HCT116 (cell line): ENCODE data around the gene ANO3. TPM values are rescaled to one million over a fixed set of nuclear protein-coding genes. Genes with fewer than 3 reads are reported as not detected.

Experiments used
- ATAC-seq: fragments of 200-7000 bp; cut with Tn5 transposase; 2 replicates; pipeline ENCODE4 v1.9.1; 2020; ENCODE audit warnings: mild to moderate bottlenecking, moderate library complexity
- BruUV-seq: library from RNA; stranded (reverse); fragments of 400-500 nt; replicated peaks from 2 replicates; lab custom pipeline; 2021; lab: Mats Ljungman, UMichigan
- CTCF ChIA-PET: fragments of 300-600 bp; sonication (Branson Sonifier 250); formaldehyde crosslinking; loops from one replicate; lab custom pipeline; 2021; ENCODE audit warnings: antibody characterized with exemption; lab: Charles Lee
- POLR2A ChIA-PET: fragments of 300-600, 350-600 bp; sonication (Branson Sonifier 250); formaldehyde crosslinking; loops from one replicate; lab custom pipeline; 2021; ENCODE audit warnings: antibody characterized with exemption; lab: Charles Lee
- RAD21 ChIA-PET, 2 experiments: fragments of 300-600 bp; sonication (Branson Sonifier 250); formaldehyde crosslinking; loops; one replicate each; lab custom pipeline; 2023; ENCODE audit warnings: low total read pairs in 2 of 2; ENCODE audit not compliant: uncharacterized antibody in 2 of 2, unreplicated experiment in 2 of 2, low non-redundant PET in 1 of 2; lab: Charles Lee
- DNase-seq: peaks from one replicate; pipeline ENCODE4 v3.0.0-alpha.2; 2010; ENCODE audit warnings: low read depth, low spot score
- H2AFZ ChIP-seq: fragments of 200-600 bp; shearing (Covaris generic), sonication (generic); 2 replicates; pipeline ENCODE4 v1.6.1; 2017; ENCODE audit warnings: low read depth, mixed run types, mixed read lengths, antibody characterized with exemption, low read length; ENCODE audit not compliant: poor library complexity, severe bottlenecking
- H3K27ac ChIP-seq: 2 replicates; pipeline ENCODE4 v1.5.1; 2012; ENCODE audit warnings: low read depth, low read length
- H3K27me3 ChIP-seq: fragments of 200-600 bp; sonication (generic); 2 replicates; pipeline ENCODE4 v1.6.1; 2016; ENCODE audit warnings: mixed run types, low read length, mixed read lengths; ENCODE audit not compliant: insufficient read depth
- H3K36me3 ChIP-seq, 2 experiments: fragments of 200-500 bp in 1 of 2; fragments of 200-600 bp in 1 of 2; sonication (Bioruptor generic) in 1 of 2; sonication (generic) in 1 of 2; 2 replicates each; pipeline versions ENCODE4 v1.5.1 to v1.6.1; 2014 to 2016; ENCODE audit warnings: low read length in 2 of 2, inconsistent platforms in 1 of 2, mixed read lengths in 1 of 2, mixed run types in 1 of 2; ENCODE audit not compliant: insufficient read depth in 2 of 2, control insufficient read depth in 1 of 2
- H3K4me1 ChIP-seq, 2 experiments: fragments of 200-600 bp in 1 of 2; sonication (generic) in 1 of 2; 2 replicates each; pipeline versions ENCODE4 v1.5.1 to v1.6.1; 2012 to 2017; ENCODE audit warnings: low read length in 2 of 2, inconsistent platforms in 1 of 2, mild to moderate bottlenecking in 1 of 2, mixed read lengths in 1 of 2, mixed run types in 1 of 2, moderate library complexity in 1 of 2; ENCODE audit not compliant: insufficient read depth in 2 of 2, control insufficient read depth in 1 of 2
- H3K4me2 ChIP-seq: fragments of 200-600 bp; sonication (generic); 2 replicates; pipeline ENCODE4 v1.6.1; 2017; ENCODE audit warnings: mixed run types, low read length, mixed read lengths
- H3K4me3 ChIP-seq, 2 experiments: fragments of 200-600 bp in 1 of 2; sonication (generic) in 1 of 2; replicated peaks in 1 of 2; 2 replicates each; pipeline ENCODE4 v1.5.1; 2011 to 2016; ENCODE audit warnings: low read length in 2 of 2, control low read depth in 1 of 2, low read depth in 1 of 2, mild to moderate bottlenecking in 1 of 2, mixed read lengths in 1 of 2, mixed run types in 1 of 2
- H3K79me2 ChIP-seq: fragments of 200-600 bp; sonication (generic); 2 replicates; pipeline ENCODE4 v1.6.1; 2017; ENCODE audit warnings: mild to moderate bottlenecking, mixed run types, low read length, moderate library complexity, mixed read lengths; ENCODE audit not compliant: insufficient read depth
- H3K9ac ChIP-seq: fragments of 200-600 bp; sonication (generic); 2 replicates; pipeline ENCODE4 v1.6.1; 2016; ENCODE audit warnings: low read length, mixed read lengths
- H3K9me2 ChIP-seq: fragments of 200-600 bp; sonication (generic), shearing (Covaris generic); 2 replicates; pipeline ENCODE4 v1.6.1; 2017; ENCODE audit warnings: mixed run types, mild to moderate bottlenecking, moderate library complexity; ENCODE audit not compliant: insufficient read depth
- H3K9me3 ChIP-seq, 2 experiments: fragments of 200-500 bp in 1 of 2; fragments of 200-600 bp in 1 of 2; sonication (Bioruptor generic) in 1 of 2; sonication (generic) in 1 of 2; 2 replicates each; pipeline ENCODE4 v1.6.1; 2014 to 2017; ENCODE audit warnings: low read length in 2 of 2, mixed read lengths in 2 of 2, inconsistent platforms in 1 of 2, low read depth in 1 of 2, mild to moderate bottlenecking in 1 of 2, mixed run types in 1 of 2, moderate library complexity in 1 of 2; ENCODE audit not compliant: control insufficient read depth in 1 of 2, insufficient read depth in 1 of 2
- H4K20me1 ChIP-seq: fragments of 200-600 bp; sonication (generic), shearing (Covaris generic); 2 replicates; pipeline ENCODE4 v1.6.1; 2017; ENCODE audit warnings: mixed run types, mild to moderate bottlenecking, moderate library complexity; ENCODE audit not compliant: insufficient read depth
- EGR1 ChIP-seq: IDR thresholded peaks from 2 replicates; pipeline ENCODE4 v1.6.1; 2012; ENCODE audit warnings: low read depth
- ELF1 ChIP-seq: IDR thresholded peaks from 2 replicates; pipeline ENCODE4 v1.6.1; 2012; ENCODE audit warnings: low read depth, borderline replicate concordance
- EZH2 ChIP-seq: fragments of 200-600 bp; sonication (generic); IDR thresholded peaks from 2 replicates; pipeline ENCODE4 v1.6.1; 2017; ENCODE audit warnings: antibody characterized with exemption, mixed run types
- EZH2phosphoT487 ChIP-seq: fragments of 200-600 bp; IDR thresholded peaks from 2 replicates; pipeline ENCODE4 v1.6.1; 2018; ENCODE audit warnings: antibody characterized with exemption, borderline replicate concordance
- POLR2A ChIP-seq: IDR thresholded peaks from 2 replicates; pipeline ENCODE4 v1.7.0; 2011; ENCODE audit warnings: borderline replicate concordance; ENCODE audit not compliant: insufficient read depth, insufficient read length; ENCODE audit errors: extremely low read depth
- RAD21 ChIP-seq: IDR thresholded peaks from 2 replicates; pipeline ENCODE4 v1.6.1; 2012; ENCODE audit warnings: low read depth, mild to moderate bottlenecking
- SIN3A ChIP-seq: IDR thresholded peaks from 2 replicates; pipeline ENCODE4 v1.6.1; 2012; ENCODE audit warnings: low read depth
- SRF ChIP-seq: IDR thresholded peaks from 2 replicates; pipeline ENCODE4 v1.6.1; 2012; ENCODE audit warnings: low read depth
- TCF7L2 ChIP-seq: IDR thresholded peaks from 2 replicates; pipeline ENCODE4 v1.7.0; 2011; ENCODE audit warnings: borderline replicate concordance, inconsistent platforms; ENCODE audit not compliant: insufficient read depth, insufficient read length; ENCODE audit errors: extremely low read depth
- YY1 ChIP-seq: IDR thresholded peaks from 2 replicates; pipeline ENCODE4 v1.6.1; 2011; ENCODE audit warnings: low read length, low read depth, moderate library complexity, mild to moderate bottlenecking; ENCODE audit not compliant: insufficient replicate concordance; ENCODE audit errors: extremely low read depth
- ZFX ChIP-seq: fragments of 450-650 bp; IDR thresholded peaks from 2 replicates; pipeline ENCODE4 v1.6.1; 2017
- ZNF274 ChIP-seq: fragments of 200-500 bp; sonication (Bioruptor generic); IDR thresholded peaks from 2 replicates; pipeline ENCODE4 v1.6.1; 2014; ENCODE audit warnings: mild to moderate bottlenecking, low read depth, low read length, inconsistent platforms
- intact Hi-C: fragments of 100-400 bp; cut with micrococcal nuclease; formaldehyde crosslinking; loops from 2 replicates; pipeline ENCODE4 v1.10.0; 2022
- total RNA-seq: library from RNA; stranded (reverse); gene quantifications from one replicate; pipeline ENCODE4 v1.2.1, GENCODE V29; 2021; ENCODE audit not compliant: unreplicated experiment
- TF ChIP-seq, protein P1 (sequence below), 3 experiments: fragments of 200-600 bp in 1 of 3; sonication (generic) in 1 of 3; IDR thresholded peaks in 2 of 3; conservative IDR thresholded peaks in 1 of 3; 2 replicates each; pipeline ENCODE4 v1.5.1; 2012 to 2017; ENCODE audit warnings: low read depth in 2 of 3, low read length in 2 of 3, antibody characterized with exemption in 1 of 3, borderline replicate concordance in 1 of 3, control low read depth in 1 of 3, mild to moderate bottlenecking in 1 of 3, mixed read lengths in 1 of 3, mixed run types in 1 of 3, moderate library complexity in 1 of 3; ENCODE audit not compliant: insufficient read depth in 1 of 3
- TF ChIP-seq, protein P2 (sequence below): IDR thresholded peaks from 2 replicates; pipeline ENCODE4 v1.6.1; 2011; ENCODE audit warnings: mild to moderate bottlenecking, low read length, moderate library complexity; ENCODE audit not compliant: insufficient replicate concordance; ENCODE audit errors: extremely low read depth
- TF ChIP-seq, protein P3 (sequence below): IDR thresholded peaks from 2 replicates; pipeline ENCODE4 v1.6.1; 2012; ENCODE audit warnings: low read depth
- TF ChIP-seq, protein P4 (sequence below): IDR thresholded peaks from 2 replicates; pipeline ENCODE4 v1.6.1; 2012
- TF ChIP-seq, protein P5 (sequence below): IDR thresholded peaks from 2 replicates; pipeline ENCODE4 v1.6.1; 2012

ANO3 gene
- total RNA-seq, 1 experiment from 2014 or later, result not detected

DNA sequence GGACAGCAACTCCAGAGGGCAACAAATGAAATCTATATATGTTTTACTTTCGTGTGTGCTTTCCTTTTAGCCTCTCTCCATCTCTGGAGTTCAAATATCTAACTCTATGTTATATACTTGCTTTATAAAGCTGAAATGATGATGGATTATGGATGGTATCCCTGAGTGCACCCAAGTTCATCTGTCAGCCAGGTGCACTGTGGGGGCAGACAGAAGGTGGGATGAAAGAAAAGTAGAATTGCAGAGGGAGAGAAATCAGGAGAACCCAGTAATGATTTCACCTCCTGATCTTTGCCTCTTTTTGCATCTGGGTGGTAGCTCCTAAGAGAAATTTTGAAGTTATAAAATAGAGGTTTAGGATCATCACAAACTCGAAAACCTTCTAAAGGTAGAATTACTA, 237.7 kb downstream of the ANO3 start:
- BruUV-seq, result no TSS peak
- TF ChIP-seq RAD21, result no peak
- TF ChIP-seq POLR2A, result no peak
- no peak for TF ChIP-seq ZFX
- TF ChIP-seq ZNF274, result no peak
- TF ChIP-seq, protein P1, sequence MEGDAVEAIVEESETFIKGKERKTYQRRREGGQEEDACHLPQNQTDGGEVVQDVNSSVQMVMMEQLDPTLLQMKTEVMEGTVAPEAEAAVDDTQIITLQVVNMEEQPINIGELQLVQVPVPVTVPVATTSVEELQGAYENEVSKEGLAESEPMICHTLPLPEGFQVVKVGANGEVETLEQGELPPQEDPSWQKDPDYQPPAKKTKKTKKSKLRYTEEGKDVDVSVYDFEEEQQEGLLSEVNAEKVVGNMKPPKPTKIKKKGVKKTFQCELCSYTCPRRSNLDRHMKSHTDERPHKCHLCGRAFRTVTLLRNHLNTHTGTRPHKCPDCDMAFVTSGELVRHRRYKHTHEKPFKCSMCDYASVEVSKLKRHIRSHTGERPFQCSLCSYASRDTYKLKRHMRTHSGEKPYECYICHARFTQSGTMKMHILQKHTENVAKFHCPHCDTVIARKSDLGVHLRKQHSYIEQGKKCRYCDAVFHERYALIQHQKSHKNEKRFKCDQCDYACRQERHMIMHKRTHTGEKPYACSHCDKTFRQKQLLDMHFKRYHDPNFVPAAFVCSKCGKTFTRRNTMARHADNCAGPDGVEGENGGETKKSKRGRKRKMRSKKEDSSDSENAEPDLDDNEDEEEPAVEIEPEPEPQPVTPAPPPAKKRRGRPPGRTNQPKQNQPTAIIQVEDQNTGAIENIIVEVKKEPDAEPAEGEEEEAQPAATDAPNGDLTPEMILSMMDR (IDR thresholded peaks at IDR 0.05 in 2 of 3, conservative IDR thresholded peaks at IDR 0.05 in 1 of 3; ENCODE audit: borderline replicate concordance in 1 of 3, insufficient read depth in 1 of 3, low read depth in 2 of 3, low read length in 2 of 3), result no peak
- TF ChIP-seq SIN3A, result no peak
- no peak for TF ChIP-seq ELF1
- TF ChIP-seq, protein P2, sequence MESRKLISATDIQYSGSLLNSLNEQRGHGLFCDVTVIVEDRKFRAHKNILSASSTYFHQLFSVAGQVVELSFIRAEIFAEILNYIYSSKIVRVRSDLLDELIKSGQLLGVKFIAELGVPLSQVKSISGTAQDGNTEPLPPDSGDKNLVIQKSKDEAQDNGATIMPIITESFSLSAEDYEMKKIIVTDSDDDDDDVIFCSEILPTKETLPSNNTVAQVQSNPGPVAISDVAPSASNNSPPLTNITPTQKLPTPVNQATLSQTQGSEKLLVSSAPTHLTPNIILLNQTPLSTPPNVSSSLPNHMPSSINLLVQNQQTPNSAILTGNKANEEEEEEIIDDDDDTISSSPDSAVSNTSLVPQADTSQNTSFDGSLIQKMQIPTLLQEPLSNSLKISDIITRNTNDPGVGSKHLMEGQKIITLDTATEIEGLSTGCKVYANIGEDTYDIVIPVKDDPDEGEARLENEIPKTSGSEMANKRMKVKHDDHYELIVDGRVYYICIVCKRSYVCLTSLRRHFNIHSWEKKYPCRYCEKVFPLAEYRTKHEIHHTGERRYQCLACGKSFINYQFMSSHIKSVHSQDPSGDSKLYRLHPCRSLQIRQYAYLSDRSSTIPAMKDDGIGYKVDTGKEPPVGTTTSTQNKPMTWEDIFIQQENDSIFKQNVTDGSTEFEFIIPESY, result no peak
- TF ChIP-seq SRF, result no peak
- TF ChIP-seq, protein P3, sequence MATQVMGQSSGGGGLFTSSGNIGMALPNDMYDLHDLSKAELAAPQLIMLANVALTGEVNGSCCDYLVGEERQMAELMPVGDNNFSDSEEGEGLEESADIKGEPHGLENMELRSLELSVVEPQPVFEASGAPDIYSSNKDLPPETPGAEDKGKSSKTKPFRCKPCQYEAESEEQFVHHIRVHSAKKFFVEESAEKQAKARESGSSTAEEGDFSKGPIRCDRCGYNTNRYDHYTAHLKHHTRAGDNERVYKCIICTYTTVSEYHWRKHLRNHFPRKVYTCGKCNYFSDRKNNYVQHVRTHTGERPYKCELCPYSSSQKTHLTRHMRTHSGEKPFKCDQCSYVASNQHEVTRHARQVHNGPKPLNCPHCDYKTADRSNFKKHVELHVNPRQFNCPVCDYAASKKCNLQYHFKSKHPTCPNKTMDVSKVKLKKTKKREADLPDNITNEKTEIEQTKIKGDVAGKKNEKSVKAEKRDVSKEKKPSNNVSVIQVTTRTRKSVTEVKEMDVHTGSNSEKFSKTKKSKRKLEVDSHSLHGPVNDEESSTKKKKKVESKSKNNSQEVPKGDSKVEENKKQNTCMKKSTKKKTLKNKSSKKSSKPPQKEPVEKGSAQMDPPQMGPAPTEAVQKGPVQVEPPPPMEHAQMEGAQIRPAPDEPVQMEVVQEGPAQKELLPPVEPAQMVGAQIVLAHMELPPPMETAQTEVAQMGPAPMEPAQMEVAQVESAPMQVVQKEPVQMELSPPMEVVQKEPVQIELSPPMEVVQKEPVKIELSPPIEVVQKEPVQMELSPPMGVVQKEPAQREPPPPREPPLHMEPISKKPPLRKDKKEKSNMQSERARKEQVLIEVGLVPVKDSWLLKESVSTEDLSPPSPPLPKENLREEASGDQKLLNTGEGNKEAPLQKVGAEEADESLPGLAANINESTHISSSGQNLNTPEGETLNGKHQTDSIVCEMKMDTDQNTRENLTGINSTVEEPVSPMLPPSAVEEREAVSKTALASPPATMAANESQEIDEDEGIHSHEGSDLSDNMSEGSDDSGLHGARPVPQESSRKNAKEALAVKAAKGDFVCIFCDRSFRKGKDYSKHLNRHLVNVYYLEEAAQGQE, result no peak
- TF ChIP-seq EZH2, result no peak
- TF ChIP-seq, protein P4, sequence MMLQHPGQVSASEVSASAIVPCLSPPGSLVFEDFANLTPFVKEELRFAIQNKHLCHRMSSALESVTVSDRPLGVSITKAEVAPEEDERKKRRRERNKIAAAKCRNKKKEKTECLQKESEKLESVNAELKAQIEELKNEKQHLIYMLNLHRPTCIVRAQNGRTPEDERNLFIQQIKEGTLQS, result no peak
- TF ChIP-seq, protein P5, sequence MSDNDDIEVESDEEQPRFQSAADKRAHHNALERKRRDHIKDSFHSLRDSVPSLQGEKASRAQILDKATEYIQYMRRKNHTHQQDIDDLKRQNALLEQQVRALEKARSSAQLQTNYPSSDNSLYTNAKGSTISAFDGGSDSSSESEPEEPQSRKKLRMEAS, result no peak
- no peak for TF ChIP-seq YY1
- no peak for TF ChIP-seq TCF7L2
- TF ChIP-seq EZH2phosphoT487, result no peak
- no peak for TF ChIP-seq EGR1
- intact Hi-C loops, result no loop called here

More for the DNA sequence above, 237.7 kb downstream of the ANO3 start:
- POLR2A ChIA-PET, result no interaction called here
- ATAC-seq (no peak), DNase-seq (no peak)
- Histone ChIP-seq H3K27ac (no peak overlapping the region), H3K36me3 (no peaks in the 10 kb centered on the region), H3K4me1 (no peaks in the 10 kb centered on the region), H3K4me2 (no peak overlapping the region), H3K9me2 (no peaks in the 10 kb centered on the region), H2AFZ (no peak overlapping the region), H3K9me3 (peaks cover 3 to 5% of the 10 kb centered on the region in 2 experiments; a peak in 3 of 4 replicates), H3K9ac (no peak overlapping the region), H3K27me3 (no peaks in the 10 kb centered on the region), H4K20me1 (no peaks in the 10 kb centered on the region), H3K4me3 (no peak overlapping the region), H3K79me2 (no peaks in the 10 kb centered on the region)
- CTCF ChIA-PET, result no interaction called here
- RAD21 ChIA-PET, result no interaction called here
